ENCODE data around the gene SMAD4. TPM values are rescaled to one million over a fixed set of nuclear protein-coding genes. Genes with fewer than 3 reads are reported as not detected.

SMAD4 gene
- polyA plus RNA-seq, 1 experiment = 85.8 TPM

DNA sequence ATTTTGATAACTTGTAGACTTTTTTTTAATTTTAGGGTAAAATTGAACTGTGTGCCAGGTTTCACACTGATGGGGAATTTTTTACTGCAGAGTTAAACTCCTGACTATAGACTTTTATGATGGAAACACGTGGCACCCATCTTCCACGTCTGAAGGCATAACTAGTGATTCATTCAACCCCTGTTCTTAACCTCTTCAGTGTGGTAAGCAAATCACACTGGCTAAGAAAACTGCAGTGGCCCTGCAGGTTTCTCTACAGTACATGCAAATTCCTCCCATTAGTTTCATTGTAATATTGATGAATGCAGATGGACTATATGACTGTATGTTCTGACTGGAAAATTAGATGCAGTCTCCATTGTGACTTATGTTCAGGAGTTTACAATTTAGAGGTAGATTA is 47.2 kb downstream of the SMAD4 start:
- ChIA-PET POLR2A (no interaction called here), CTCF (no interaction called here)
- no peaks in the 10 kb centered on the region for H3K27me3 ChIP-seq (ENCODE audit: control insufficient read depth, insufficient read depth, low read length)
- TF ChIP-seq, protein P1, sequence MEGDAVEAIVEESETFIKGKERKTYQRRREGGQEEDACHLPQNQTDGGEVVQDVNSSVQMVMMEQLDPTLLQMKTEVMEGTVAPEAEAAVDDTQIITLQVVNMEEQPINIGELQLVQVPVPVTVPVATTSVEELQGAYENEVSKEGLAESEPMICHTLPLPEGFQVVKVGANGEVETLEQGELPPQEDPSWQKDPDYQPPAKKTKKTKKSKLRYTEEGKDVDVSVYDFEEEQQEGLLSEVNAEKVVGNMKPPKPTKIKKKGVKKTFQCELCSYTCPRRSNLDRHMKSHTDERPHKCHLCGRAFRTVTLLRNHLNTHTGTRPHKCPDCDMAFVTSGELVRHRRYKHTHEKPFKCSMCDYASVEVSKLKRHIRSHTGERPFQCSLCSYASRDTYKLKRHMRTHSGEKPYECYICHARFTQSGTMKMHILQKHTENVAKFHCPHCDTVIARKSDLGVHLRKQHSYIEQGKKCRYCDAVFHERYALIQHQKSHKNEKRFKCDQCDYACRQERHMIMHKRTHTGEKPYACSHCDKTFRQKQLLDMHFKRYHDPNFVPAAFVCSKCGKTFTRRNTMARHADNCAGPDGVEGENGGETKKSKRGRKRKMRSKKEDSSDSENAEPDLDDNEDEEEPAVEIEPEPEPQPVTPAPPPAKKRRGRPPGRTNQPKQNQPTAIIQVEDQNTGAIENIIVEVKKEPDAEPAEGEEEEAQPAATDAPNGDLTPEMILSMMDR (IDR thresholded peaks at IDR 0.05; ENCODE audit: insufficient read depth, low read depth, low read length) = no peak
- H3K36me3 ChIP-seq (ENCODE audit: control insufficient read depth, insufficient read depth, low read length) = peaks cover 4% of the 10 kb centered on the region; the same call in 1 of the 2 replicates
- no peak overlapping the region for H3K4me3 ChIP-seq (ENCODE audit: low read depth, low read length)
- peak; percentile 36 for DNase-seq (ENCODE audit: low read depth)

DNA sequence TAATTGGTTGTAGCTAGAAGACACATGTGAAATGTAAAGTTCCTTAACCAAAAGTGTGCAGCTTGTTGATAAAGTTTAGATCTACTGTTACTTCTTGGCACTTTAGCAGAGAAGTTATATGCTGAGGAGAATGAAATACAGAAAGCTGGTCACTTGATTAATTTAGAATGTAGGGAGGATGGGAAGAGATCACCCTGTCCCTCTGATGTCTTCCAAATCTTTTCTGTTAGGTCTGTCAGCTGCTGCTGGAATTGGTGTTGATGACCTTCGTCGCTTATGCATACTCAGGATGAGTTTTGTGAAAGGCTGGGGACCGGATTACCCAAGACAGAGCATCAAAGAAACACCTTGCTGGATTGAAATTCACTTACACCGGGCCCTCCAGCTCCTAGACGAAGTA is 48.0 kb downstream of the SMAD4 start:
- no peak for DNase-seq (ENCODE audit: low read depth)
- POLR2A ChIA-PET = interaction anchor here (0.6 kb wide), 1 partner anchor 12 kb away, joined by 9 read pairs; no protein-coding TSS in a partner anchor
- Histone ChIP-seq H3K27me3 (ENCODE audit: control insufficient read depth, insufficient read depth, low read length) (no peaks in the 10 kb centered on the region), H3K36me3 (ENCODE audit: control insufficient read depth, insufficient read depth, low read length) (peaks cover 4% of the 10 kb centered on the region; the same call in 1 of the 2 replicates), H3K4me3 (ENCODE audit: low read depth, low read length) (no peak overlapping the region)
- CTCF ChIA-PET = no interaction called here
- TF ChIP-seq, protein P1 (IDR thresholded peaks at IDR 0.05; ENCODE audit: insufficient read depth, low read depth, low read length) = no peak

DNA sequence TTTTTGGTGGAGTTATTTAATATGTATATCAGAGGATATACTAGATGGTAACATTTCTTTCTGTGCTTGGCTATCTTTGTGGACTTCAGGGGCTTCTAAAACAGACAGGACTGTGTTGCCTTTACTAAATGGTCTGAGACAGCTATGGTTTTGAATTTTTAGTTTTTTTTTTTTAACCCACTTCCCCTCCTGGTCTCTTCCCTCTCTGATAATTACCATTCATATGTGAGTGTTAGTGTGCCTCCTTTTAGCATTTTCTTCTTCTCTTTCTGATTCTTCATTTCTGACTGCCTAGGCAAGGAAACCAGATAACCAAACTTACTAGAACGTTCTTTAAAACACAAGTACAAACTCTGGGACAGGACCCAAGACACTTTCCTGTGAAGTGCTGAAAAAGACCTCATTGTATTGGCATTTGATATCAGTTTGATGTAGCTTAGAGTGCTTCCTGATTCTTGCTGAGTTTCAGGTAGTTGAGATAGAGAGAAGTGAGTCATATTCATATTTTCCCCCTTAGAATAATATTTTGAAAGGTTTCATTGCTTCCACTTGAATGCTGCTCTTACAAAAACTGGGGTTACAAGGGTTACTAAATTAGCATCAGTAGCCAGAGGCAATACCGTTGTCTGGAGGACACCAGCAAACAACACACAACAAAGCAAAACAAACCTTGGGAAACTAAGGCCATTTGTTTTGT is 52.7 kb downstream of the SMAD4 start:
- ChIA-PET CTCF (no interaction called here), POLR2A (no interaction called here)
- no peak for DNase-seq (ENCODE audit: low read depth)
- Histone ChIP-seq H3K36me3 (ENCODE audit: control insufficient read depth, insufficient read depth, low read length) (peaks cover 8% of the 10 kb centered on the region; the same call in 1 of the 2 replicates), H3K27me3 (ENCODE audit: control insufficient read depth, insufficient read depth, low read length) (no peaks in the 10 kb centered on the region), H3K4me3 (ENCODE audit: low read depth, low read length) (no peak overlapping the region)
- TF ChIP-seq, protein P1 (IDR thresholded peaks at IDR 0.05; ENCODE audit: insufficient read depth, low read depth, low read length) = no peak

DNA sequence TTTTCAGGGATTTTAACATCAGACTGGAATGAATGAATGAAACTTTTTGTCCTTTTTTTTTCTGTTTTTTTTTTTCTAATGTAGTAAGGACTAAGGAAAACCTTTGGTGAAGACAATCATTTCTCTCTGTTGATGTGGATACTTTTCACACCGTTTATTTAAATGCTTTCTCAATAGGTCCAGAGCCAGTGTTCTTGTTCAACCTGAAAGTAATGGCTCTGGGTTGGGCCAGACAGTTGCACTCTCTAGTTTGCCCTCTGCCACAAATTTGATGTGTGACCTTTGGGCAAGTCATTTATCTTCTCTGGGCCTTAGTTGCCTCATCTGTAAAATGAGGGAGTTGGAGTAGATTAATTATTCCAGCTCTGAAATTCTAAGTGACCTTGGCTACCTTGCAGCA is 53.4 kb downstream of the SMAD4 start:
- H3K4me3 ChIP-seq (ENCODE audit: low read depth, low read length) = no peak overlapping the region
- H3K27me3 ChIP-seq (ENCODE audit: control insufficient read depth, insufficient read depth, low read length) = no peaks in the 10 kb centered on the region
- no peak for DNase-seq (ENCODE audit: low read depth)
- 0 out of 2 replicates have a peak, but pooled peaks cover 6% of the 10 kb centered on the region for H3K36me3 ChIP-seq (ENCODE audit: control insufficient read depth, insufficient read depth, low read length)
- POLR2A ChIA-PET = no interaction called here
- CTCF ChIA-PET = no interaction called here
- TF ChIP-seq, protein P1 (IDR thresholded peaks at IDR 0.05; ENCODE audit: insufficient read depth, low read depth, low read length) = no peak

DNA sequence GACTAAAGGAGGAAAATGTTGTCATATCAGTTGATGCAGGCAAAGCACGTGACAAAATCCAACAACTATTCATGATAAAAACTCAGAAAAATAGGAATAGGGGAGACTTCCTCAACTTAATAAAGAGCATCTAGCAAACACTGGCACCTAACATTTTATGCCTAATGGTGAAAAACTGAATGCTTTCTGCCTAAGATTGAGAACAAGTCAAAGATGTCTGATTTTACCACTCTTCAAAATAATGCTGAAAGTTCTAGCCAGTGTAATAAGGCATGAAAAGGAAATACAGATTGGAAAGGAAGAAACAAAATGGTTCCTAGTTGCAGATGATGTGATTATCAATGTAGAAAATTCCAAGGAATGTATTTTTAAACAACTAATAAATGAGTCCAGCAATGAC is 58.4 kb downstream of the SMAD4 start:
- TF ChIP-seq, protein P1 (IDR thresholded peaks at IDR 0.05; ENCODE audit: insufficient read depth, low read depth, low read length) = no peak
- CTCF ChIA-PET = interaction anchor here (0.7 kb wide), 1 partner anchor 37 kb away, joined by 4 read pairs; no protein-coding TSS in a partner anchor
- 0 out of 2 replicates have a peak, but pooled peaks cover 4% of the 10 kb centered on the region for H3K36me3 ChIP-seq (ENCODE audit: control insufficient read depth, insufficient read depth, low read length)

More for the DNA sequence above, 58.4 kb downstream of the SMAD4 start:
- POLR2A ChIA-PET = no interaction called here
- H3K4me3 ChIP-seq (ENCODE audit: low read depth, low read length) = no peak overlapping the region
- DNase-seq (ENCODE audit: low read depth) = no peak
- H3K27me3 ChIP-seq (ENCODE audit: control insufficient read depth, insufficient read depth, low read length) = no peaks in the 10 kb centered on the region
